Skeletal muscle satellite cell (primary cell): ENCODE measurements around the gene C19orf33.

ENCODE experiments used
- H3K27me3 ChIP-seq: 2 replicates; pipeline ENCODE4 v1.7.0; 2013; ENCODE audit warnings: low read length; ENCODE audit not compliant: control insufficient read depth, insufficient read depth
- H3K36me3 ChIP-seq: 2 replicates; pipeline ENCODE4 v1.7.0; 2013; ENCODE audit warnings: mild to moderate bottlenecking, control low read depth, low read length; ENCODE audit not compliant: insufficient read depth
- H3K4me1 ChIP-seq: 2 replicates; pipeline ENCODE4 v1.7.0; 2013; ENCODE audit warnings: low read length; ENCODE audit not compliant: control insufficient read depth, insufficient read depth
- H3K4me2 ChIP-seq: 2 replicates; pipeline ENCODE4 v1.7.0; 2013; ENCODE audit warnings: mild to moderate bottlenecking, low read length
- H3K4me3 ChIP-seq: 2 replicates; pipeline ENCODE4 v1.7.0; 2013; ENCODE audit warnings: low read length
- H3K9ac ChIP-seq: 2 replicates; pipeline ENCODE4 v1.7.0; 2013; ENCODE audit warnings: mild to moderate bottlenecking, low read depth, low read length, moderate library complexity
- H3K9me3 ChIP-seq: replicated peaks from 2 replicates; pipeline ENCODE4 v1.7.0; 2013; ENCODE audit warnings: mild to moderate bottlenecking, control low read depth, low read length

Gene C19orf33

GRCh38 chr19:38281811-38282566 lies 22.1 kb upstream of the C19orf33 start:
- Histone ChIP-seq H3K4me3 (no peak overlapping the region), H3K36me3 (no peaks in the 10 kb centered on the region), H3K27me3 (no peaks in the 10 kb centered on the region), H3K4me2 (no peak overlapping the region), H3K9me3 (no peaks in the 10 kb centered on the region), H3K9ac (no peak overlapping the region), H3K4me1 (peaks cover 33% of the 10 kb centered on the region)

DNA sequence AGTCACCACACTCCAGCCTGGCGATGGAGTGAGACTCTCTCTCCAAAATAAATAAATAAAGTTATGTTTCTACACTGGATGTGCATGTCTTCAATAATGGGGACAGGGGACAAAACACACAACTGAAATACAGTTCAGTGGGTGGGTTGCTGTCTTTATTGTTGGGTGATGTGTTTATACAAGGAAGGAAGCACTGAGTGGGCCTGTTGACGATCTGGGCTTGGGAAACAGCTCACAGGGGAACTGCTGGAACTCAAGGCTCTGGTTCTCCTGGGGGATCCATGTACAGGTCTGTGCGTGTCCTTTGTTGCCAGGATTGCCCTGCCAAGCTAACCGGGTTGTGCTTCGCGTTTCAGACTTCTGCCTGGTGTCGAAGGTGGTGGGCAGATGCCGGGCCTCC lies 20.8 kb upstream of the C19orf33 start:
- H3K36me3 ChIP-seq: no peaks in the 10 kb centered on the region

DNA sequence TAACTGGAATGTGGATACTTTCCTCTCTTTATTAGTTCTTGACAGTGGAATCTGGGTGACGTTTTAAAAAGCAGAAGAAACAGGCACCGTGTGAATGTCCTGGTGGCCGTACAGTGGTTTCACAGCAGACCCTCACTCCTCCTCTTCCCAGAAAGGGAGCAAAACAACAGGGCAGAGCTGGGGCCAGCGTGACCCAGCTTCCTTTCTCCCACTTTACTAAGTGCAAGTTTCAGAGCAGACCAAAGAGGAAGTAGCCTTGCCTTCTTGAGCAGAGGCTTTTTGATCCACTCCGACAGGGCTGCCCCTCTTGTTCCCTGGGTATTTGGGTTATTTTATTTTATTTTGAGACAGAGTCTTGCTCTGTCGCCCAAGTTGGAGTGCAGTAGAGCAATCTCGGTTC lies 19.6 kb upstream of the C19orf33 start:
- Histone ChIP-seq H3K36me3 (no peaks in the 10 kb centered on the region), H3K27me3 (no peaks in the 10 kb centered on the region), H3K4me2 (no peak overlapping the region), H3K4me1 (peaks cover 23% of the 10 kb centered on the region), H3K9ac (no peak overlapping the region), H3K4me3 (no peak overlapping the region), H3K9me3 (no peaks in the 10 kb centered on the region)

More for the DNA sequence above, 20.8 kb upstream of the C19orf33 start:
- peaks cover 23% of the 10 kb centered on the region for H3K4me1 ChIP-seq
- no peak overlapping the region for H3K4me3 ChIP-seq
- no peak overlapping the region for H3K4me2 ChIP-seq
- H3K27me3 ChIP-seq: no peaks in the 10 kb centered on the region
- no peaks in the 10 kb centered on the region for H3K9me3 ChIP-seq
- H3K9ac ChIP-seq: no peak overlapping the region

GRCh38 chr19:38285567-38285966 lies 18.5 kb upstream of the C19orf33 start:
- Histone ChIP-seq H3K36me3 (no peaks in the 10 kb centered on the region), H3K4me2 (peak overlapping the region; percentile 55), H3K9me3 (no peaks in the 10 kb centered on the region), H3K27me3 (no peaks in the 10 kb centered on the region), H3K9ac (no peak overlapping the region), H3K4me3 (no peak overlapping the region), H3K4me1 (peaks cover 35% of the 10 kb centered on the region)

DNA sequence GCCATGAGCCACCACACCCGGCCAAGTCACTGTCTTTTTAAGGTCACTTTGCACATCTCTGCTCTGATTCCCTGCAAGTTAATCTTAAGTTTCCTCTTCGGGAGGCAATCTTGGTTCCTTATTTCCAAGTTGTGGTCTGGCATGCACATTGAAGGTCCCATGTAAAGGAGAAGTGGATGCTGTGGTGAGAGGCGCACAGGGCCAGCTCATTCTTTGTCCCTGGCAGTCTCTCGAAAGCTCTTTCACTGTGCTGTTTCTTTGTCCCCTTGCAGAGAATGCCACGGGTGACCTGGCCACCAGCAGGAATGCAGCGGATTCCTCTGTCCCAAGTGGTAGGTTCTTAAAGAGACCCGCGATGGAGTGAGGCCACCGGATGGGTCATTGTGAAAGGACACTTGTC lies 16.4 kb upstream of the C19orf33 start:
- Histone ChIP-seq H3K36me3 (no peaks in the 10 kb centered on the region), H3K4me3 (no peak overlapping the region), H3K4me2 (no peak overlapping the region), H3K9ac (no peak overlapping the region), H3K27me3 (no peaks in the 10 kb centered on the region), H3K4me1 (peaks cover 48% of the 10 kb centered on the region), H3K9me3 (no peaks in the 10 kb centered on the region)

- Histone ChIP-seq H3K36me3 (no peaks in the 10 kb centered on the region), H3K4me1 (peaks cover 55% of the 10 kb centered on the region), H3K4me3 (no peak overlapping the region)
These were observed 15.8 kb upstream of the C19orf33 start for GRCh38 chr19:38288123-38288855.

DNA sequence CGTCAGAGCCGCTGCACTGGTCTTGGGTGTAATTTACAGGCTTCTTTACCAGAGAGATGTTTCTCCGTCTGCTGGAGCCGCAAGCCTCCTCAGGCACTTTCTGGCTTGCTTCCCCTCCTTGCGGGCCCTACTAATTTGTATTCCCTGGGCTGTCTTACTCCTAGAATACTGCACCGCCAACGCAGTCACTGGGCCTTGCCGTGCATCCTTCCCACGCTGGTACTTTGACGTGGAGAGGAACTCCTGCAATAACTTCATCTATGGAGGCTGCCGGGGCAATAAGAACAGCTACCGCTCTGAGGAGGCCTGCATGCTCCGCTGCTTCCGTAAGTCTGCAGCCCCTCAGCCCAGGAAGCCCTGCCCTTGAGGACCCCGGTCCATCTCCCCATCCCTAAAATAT lies 14.1 kb upstream of the C19orf33 start:
- peaks cover 55% of the 10 kb centered on the region for H3K4me1 ChIP-seq
- no peaks in the 10 kb centered on the region for H3K36me3 ChIP-seq
- H3K9ac ChIP-seq: peak overlapping the region; percentile 62

More at GRCh38 chr19:38288123-38288855, 15.8 kb upstream of the C19orf33 start:
- no peaks in the 10 kb centered on the region for H3K9me3 ChIP-seq
- no peaks in the 10 kb centered on the region for H3K27me3 ChIP-seq
- H3K9ac ChIP-seq: no peak overlapping the region
- H3K4me2 ChIP-seq: no peak overlapping the region

GRCh38 chr19:38290631-38291147 lies 13.4 kb upstream of the C19orf33 start:
- Histone ChIP-seq H3K9me3 (no peaks in the 10 kb centered on the region), H3K27me3 (no peaks in the 10 kb centered on the region), H3K4me3 (peak overlapping the region; percentile 23), H3K4me1 (peaks cover 49% of the 10 kb centered on the region), H3K9ac (peak overlapping the region; percentile 26), H3K4me2 (peak overlapping the region; percentile 31), H3K36me3 (no peaks in the 10 kb centered on the region)

More for the DNA sequence above, 14.1 kb upstream of the C19orf33 start:
- Histone ChIP-seq H3K4me2 (peak overlapping the region; percentile 20), H3K27me3 (no peaks in the 10 kb centered on the region), H3K9me3 (no peaks in the 10 kb centered on the region), H3K4me3 (no peak overlapping the region)

DNA sequence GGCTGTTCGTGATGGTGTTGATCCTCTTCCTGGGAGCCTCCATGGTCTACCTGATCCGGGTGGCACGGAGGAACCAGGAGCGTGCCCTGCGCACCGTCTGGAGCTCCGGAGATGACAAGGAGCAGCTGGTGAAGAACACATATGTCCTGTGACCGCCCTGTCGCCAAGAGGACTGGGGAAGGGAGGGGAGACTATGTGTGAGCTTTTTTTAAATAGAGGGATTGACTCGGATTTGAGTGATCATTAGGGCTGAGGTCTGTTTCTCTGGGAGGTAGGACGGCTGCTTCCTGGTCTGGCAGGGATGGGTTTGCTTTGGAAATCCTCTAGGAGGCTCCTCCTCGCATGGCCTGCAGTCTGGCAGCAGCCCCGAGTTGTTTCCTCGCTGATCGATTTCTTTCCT lies 12.2 kb upstream of the C19orf33 start:
- no peaks in the 10 kb centered on the region for H3K36me3 ChIP-seq

DNA sequence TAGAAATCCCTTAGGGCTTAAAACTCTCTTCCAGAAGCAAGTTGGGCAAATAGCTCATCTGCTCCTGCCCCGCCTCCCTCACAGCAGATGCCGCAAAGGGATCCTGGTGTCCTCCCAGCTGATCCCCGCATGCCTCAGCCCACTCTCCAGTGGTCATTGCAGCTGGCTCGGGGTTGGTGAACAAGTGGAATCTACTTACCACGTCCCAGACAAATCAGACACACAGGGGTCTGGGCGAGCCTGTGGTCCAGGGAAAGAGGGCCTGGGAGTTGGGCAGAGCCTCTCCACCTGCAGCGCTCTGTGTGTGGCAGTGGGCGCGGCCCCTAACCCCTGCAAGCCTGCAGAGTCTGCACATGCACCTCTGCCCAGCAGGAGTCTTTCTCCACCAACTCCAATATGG lies 10.8 kb upstream of the C19orf33 start:
- Histone ChIP-seq H3K9me3 (no peaks in the 10 kb centered on the region), H3K4me1 (peaks cover 39% of the 10 kb centered on the region), H3K36me3 (no peaks in the 10 kb centered on the region), H3K4me3 (no peak overlapping the region), H3K27me3 (no peaks in the 10 kb centered on the region), H3K9ac (no peak overlapping the region), H3K4me2 (no peak overlapping the region)

More for the DNA sequence above, 12.2 kb upstream of the C19orf33 start:
- H3K9ac ChIP-seq: peak overlapping the region; percentile 18
- no peak overlapping the region for H3K4me2 ChIP-seq
- H3K9me3 ChIP-seq: no peaks in the 10 kb centered on the region
- peaks cover 42% of the 10 kb centered on the region for H3K4me1 ChIP-seq
- no peaks in the 10 kb centered on the region for H3K27me3 ChIP-seq
- H3K4me3 ChIP-seq: no peak overlapping the region

GRCh38 chr19:38294090-38294489 lies 10.0 kb upstream of the C19orf33 start:
- Histone ChIP-seq H3K9ac (no peak overlapping the region), H3K4me1 (peaks cover 40% of the 10 kb centered on the region), H3K9me3 (no peaks in the 10 kb centered on the region), H3K4me2 (no peak overlapping the region), H3K36me3 (no peaks in the 10 kb centered on the region), H3K4me3 (no peak overlapping the region), H3K27me3 (no peaks in the 10 kb centered on the region)
